A549 treated with AZD9567 at 1 μM for 4 hours (cell line): ENCODE measurements around the gene NR5A1. TPM values are rescaled to one million over a fixed set of nuclear protein-coding genes. Genes with fewer than 3 reads are reported as not detected.

Source experiments
- total RNA-seq: library from RNA; stranded (reverse); fragments of 200-300 nt; extraction: Qiagen RNA extraction; gene quantifications from 5 replicates; pipeline ENCODE4 v1.2.3, GENCODE V29; 2022; ENCODE audit not compliant: insufficient read depth

The NR5A1 gene
- total RNA-seq = 0.05 to 0.11 TPM (median 0.07 TPM) in 4 of 5 replicates, not detected in the other

DNA sequence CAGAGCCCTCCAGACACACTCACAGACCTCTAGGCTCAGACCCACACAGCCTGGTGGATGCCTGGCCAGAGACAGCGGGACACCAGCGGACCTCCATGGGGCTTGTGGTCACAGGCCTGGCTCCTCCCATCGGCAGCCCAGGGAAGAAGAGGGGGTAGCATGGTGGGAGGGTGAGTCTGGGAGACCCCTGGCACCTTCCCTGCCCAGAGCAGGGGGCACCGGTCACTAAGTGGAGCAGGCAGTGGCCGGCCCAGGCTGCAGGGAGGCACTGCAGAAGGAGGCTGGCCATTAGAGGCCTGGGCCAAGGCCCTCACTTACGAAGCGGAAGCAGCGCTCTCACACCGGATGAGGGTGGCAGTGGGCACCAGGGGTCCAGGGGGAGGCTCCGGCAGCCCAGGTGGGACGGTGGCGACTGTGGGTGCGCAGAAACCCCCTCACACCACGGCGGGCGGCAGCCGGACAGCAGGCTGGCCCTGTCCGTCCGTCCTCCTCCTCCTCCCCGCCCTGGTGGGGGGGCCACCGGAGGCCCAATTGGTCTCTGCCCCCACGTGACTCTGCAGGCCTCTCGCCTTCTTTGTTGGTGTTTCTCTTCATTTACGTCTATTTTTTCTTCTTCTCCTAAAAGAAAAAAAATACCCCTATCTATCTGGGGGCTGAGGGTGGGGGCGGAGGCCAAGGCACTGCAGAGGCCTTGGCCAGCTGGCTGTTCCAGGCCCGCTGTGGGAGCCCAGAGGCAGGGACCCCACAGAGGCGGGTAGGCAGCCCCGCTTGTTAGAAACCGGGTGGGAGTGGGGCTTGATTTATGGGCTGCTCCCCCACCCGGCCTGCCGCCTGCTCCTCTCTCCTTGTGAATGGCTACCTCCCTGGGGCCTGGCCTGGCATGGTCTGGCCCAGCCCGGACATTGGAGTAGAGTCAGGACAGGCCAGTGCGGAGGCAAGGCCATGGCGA, at the start of gene NR5A1:
Gene NR5A1, minus strand, starts transcription at position 469 of the 949 bp plus-strand sequence. CDS start 4,004 bp downstream, outside the sequence.

DNA sequence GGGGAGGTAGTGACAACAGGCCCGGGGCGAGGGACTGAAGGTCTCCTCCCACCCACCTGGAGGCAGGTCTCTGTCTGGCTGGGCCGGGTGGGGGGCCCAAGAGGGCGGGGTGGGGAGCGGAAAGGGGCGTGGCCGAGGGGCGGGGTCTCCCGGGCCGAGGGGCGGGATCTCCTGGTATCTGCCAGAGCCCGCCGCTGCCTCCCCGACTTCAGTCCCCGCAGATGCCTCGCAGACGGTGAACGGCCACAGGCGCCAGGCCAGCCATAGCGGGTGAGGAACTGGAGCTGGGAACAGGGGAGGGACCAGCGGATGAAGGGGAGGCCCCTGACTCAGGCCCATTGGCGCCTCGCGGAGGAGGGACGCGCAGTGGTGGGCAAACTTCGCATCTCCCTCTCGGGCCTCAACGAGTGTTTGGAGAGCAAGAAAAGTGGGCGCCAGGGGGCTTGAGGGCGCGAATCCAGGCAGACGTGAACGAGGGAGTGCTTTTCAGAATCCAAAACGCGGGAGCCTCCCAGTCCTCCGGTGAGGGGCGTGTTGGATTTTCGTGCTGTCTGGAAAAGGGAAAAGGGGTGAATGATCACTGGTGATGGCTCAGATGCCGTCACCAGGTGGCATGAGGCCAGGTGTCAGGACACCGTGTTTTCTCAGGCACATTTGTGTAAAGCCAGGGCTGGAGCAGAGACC, 56.8 kb downstream of the NR5A1 start, which contains the start of gene ADGRD2:
Gene ADGRD2, plus strand, starts transcription at position 211 of the 684 bp plus-strand sequence. CDS start 1,216 bp downstream, outside the sequence.

Other genes starting within 250 kb of the NR5A1 start
- 48.8 to 63.0 TPM (median 62.4 TPM) in 5 replicates for gene NEK6, start 249.4 kb downstream of the NR5A1 start, total RNA-seq
- gene PSMB7, start 92.0 kb downstream of the NR5A1 start, total RNA-seq = 298 to 336 TPM (median 317 TPM) in 5 replicates
- not detected in 5 replicates for gene ADGRD2, start 56.9 kb downstream of the NR5A1 start, total RNA-seq